NOMO-1 treated with dmso at 0.1 percent for 144 hours (cell line): Measurements from ENCODE around the gene EVA1B.

ENCODE experiments used
- DNase-seq: peaks from one replicate; lab custom pipeline; 2025; ENCODE audit not compliant: unreplicated experiment; lab: John Stamatoyannopoulos, UW

Gene EVA1B

GRCh38 chr1:36284061-36284460 is 39.4 kb downstream of the EVA1B start:
- no peak for DNase-seq

DNA sequence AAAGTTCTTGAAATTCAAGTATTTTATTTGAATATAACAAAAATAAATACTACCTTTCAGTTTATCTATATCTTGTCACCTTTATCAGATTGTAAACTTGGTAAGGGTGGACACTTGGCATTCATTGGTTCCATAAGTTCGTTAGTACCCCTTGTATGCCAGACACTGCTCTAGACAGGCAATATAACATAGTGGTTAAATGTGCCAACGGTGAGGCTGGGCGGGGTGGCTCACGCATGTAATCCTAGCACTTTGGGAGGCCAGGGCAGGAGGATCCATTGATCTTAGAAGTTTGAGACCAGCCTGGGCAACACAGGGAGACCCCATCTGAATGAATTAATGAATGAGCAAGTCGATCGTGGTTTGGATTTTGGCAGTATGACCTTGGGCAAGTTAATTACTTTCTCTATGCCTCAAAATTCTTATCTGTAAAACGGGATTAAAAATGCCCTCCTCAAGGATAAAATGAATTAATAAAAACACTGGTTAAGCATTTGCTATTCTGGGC is 43.6 kb downstream of the EVA1B start:
- DNase-seq: no peak

DNA sequence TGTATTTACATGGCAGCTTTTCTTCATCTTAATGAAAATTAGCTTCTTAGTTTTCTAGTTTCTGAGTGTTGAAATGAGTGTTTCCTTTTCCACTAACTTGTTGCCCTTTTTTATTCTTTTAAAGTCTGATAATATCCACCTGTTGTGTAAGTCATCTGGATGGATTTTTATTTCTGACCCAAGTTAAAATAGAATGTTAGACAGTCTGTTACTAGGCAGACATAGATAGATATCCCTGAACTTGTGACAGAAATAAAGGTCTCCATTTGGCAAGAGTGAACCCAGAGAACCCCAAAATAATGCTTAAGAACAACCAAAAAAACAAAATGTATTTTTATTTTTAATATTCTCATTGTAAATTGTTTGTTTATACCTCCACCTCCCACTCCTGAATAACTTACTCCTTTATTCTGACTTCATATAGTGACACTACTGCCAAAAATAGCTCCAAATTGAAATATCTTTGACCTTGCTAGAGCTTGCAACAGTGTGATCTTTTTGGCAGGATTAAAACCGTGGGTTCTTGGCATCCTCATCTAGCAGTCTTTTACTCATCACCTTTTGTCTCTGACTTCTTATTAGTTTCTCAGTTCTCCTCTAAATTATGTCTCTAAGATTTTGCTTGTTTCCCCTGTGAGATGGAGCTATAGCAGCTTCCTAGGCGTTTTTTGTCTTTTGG is 44.2 kb downstream of the EVA1B start:
- no peak for DNase-seq

DNA sequence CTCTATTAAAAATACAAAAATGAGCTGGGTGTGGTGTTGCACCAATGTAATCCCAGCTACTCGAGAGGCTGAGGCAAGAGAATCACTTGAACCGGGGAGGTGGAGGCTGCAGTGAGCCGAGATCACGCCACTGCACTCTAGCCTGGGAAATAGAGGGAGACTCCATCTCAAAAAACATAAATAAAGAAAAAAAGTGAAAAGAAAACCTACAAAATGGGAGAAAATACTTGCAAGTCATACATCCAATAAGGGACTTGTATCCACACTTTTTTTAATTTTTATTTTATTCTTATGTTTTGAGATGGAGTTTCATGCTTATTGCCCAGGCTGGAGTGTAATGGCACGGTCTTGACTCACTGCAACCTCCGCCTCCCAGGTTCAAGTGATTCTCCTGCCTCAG is 46.8 kb downstream of the EVA1B start:
- DNase-seq: no peak

GRCh38 chr1:36274201-36274600 is 49.2 kb downstream of the EVA1B start:
- no peak for DNase-seq

- no peak for DNase-seq
These were observed 50.4 kb downstream of the EVA1B start for GRCh38 chr1:36273024-36273423.
